BLaER1 (cell line): Measurements from ENCODE around the gene SLC17A3.

ENCODE experiments used
- H3K27ac ChIP-seq: shearing (Covaris generic); formaldehyde crosslinking; 2 replicates; pipeline ENCODE4 v1.8.1; 2022
- H3K27me3 ChIP-seq: shearing (Covaris generic); formaldehyde crosslinking; 2 replicates; pipeline ENCODE4 v1.8.1; 2022
- H3K36me3 ChIP-seq: shearing (Covaris generic); formaldehyde crosslinking; 2 replicates; pipeline ENCODE4 v1.8.1; 2022
- H3K4me1 ChIP-seq: shearing (Covaris generic); formaldehyde crosslinking; 2 replicates; pipeline ENCODE4 v1.8.1; 2022
- H3K4me2 ChIP-seq: shearing (Covaris generic); formaldehyde crosslinking; 2 replicates; pipeline ENCODE4 v1.8.1; 2022
- H3K4me3 ChIP-seq: shearing (Covaris generic); formaldehyde crosslinking; 2 replicates; pipeline ENCODE4 v1.8.1; 2022
- H3K9ac ChIP-seq: shearing (Covaris generic); formaldehyde crosslinking; 2 replicates; pipeline ENCODE4 v1.8.1; 2022
- H3K9me3 ChIP-seq: shearing (Covaris generic); formaldehyde crosslinking; 2 replicates; pipeline ENCODE4 v1.8.1; 2022
- H4K20me1 ChIP-seq: shearing (Covaris generic); formaldehyde crosslinking; 2 replicates; pipeline ENCODE4 v1.8.1; 2022
- Cebpa-rat ChIP-seq: shearing (Covaris generic); IDR thresholded peaks from 2 replicates; pipeline ENCODE4 v1.8.1; 2022

SLC17A3 gene

DNA sequence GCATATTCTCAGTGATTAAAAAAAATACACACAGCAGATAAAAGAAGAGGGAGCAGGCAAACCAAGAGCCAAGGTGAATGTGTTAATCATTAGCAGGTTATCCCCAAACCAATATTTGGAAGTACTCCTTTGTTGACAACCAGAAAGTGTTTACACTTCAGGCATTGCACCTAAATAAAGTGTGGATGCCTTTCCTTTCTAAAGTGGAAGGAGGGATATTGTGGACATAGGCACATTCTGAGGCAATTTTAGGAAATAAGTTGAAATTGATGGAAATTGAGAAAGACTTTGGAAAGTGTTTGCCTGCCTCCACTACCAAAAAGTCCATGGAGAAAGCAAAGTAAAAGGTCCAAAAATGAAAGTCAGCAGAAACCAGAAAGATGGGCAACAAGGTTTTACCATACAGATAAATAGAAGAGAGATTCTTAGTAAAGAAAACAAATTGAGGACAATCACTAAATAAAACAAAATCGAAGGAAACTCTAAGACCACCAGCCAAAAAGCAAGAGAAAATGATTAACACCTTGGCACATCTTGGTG is 33.5 kb upstream of the SLC17A3 start:
- TF ChIP-seq Cebpa-rat, result no peak
- H3K4me1 ChIP-seq, result peaks cover 6% of the 10 kb centered on the region
- H4K20me1 ChIP-seq, result no peaks in the 10 kb centered on the region
- H3K27me3 ChIP-seq, result no peaks in the 10 kb centered on the region
- H3K9me3 ChIP-seq, result no peaks in the 10 kb centered on the region
- no peak overlapping the region for H3K9ac ChIP-seq
- H3K4me2 ChIP-seq, result no peak overlapping the region
- H3K36me3 ChIP-seq, result no peaks in the 10 kb centered on the region
- H3K4me3 ChIP-seq, result no peak overlapping the region
- no peak overlapping the region for H3K27ac ChIP-seq

DNA sequence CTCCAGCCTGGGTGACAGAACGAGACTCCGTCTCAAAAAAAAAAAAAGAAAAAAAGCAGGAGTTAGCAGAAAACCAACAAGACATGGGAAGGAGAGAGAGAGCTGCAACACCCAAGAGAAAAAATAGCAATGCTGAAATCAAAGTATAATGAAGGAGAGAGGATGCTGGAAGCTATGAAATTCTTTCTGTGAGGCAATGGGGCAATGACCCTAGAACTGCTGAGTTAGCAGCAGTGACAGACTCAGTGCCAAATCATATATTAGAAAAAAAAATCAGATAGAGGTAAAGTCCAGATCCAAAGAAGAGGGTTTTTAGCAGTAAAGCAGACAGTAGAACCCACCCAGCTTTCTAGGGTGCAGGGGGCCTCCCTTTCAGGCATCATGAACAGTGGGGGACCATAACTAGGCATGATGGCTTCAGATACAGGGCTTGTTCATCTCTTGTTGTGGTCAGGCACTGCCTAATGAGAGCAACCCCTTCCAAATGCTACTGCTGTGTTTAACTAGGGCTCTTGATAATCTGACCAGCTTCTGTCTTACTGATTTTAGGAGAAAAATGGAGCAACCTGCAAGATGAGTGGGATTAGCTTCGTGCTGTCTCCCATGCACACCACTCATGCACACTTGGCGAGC is 29.5 kb upstream of the SLC17A3 start:
- no peaks in the 10 kb centered on the region for H3K9me3 ChIP-seq
- H3K36me3 ChIP-seq, result no peaks in the 10 kb centered on the region
- no peak overlapping the region for H3K27ac ChIP-seq
- H3K4me2 ChIP-seq, result no peak overlapping the region
- H4K20me1 ChIP-seq, result no peaks in the 10 kb centered on the region
- no peaks in the 10 kb centered on the region for H3K4me1 ChIP-seq
- H3K9ac ChIP-seq, result no peak overlapping the region
- H3K27me3 ChIP-seq, result no peaks in the 10 kb centered on the region
- no peak overlapping the region for H3K4me3 ChIP-seq
- TF ChIP-seq Cebpa-rat, result no peak

DNA sequence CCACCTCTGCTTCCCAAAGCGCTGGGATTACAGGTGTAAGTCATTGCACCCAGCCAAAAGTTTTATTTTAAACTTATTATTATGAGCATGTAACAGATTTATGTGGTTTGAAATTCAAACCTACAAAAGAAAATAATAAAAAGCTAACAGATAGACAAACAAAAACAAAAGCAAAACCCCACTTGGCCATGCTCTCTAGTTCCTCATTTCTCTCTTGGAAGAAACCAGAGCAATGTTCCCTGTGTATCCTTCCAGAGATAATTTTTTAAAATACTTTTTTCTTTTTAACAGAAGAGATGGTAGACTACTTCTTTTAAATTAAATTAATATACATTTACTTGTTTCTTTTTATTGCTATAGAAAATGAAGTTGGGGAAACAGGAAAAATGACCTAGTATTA is 28.0 kb upstream of the SLC17A3 start:
- H3K27me3 ChIP-seq, result no peaks in the 10 kb centered on the region
- no peaks in the 10 kb centered on the region for H3K36me3 ChIP-seq
- H3K9ac ChIP-seq, result no peak overlapping the region
- no peaks in the 10 kb centered on the region for H4K20me1 ChIP-seq
- H3K4me2 ChIP-seq, result no peak overlapping the region
- H3K9me3 ChIP-seq, result no peaks in the 10 kb centered on the region
- no peak overlapping the region for H3K27ac ChIP-seq
- TF ChIP-seq Cebpa-rat, result no peak
- no peak overlapping the region for H3K4me3 ChIP-seq
- no peaks in the 10 kb centered on the region for H3K4me1 ChIP-seq

DNA sequence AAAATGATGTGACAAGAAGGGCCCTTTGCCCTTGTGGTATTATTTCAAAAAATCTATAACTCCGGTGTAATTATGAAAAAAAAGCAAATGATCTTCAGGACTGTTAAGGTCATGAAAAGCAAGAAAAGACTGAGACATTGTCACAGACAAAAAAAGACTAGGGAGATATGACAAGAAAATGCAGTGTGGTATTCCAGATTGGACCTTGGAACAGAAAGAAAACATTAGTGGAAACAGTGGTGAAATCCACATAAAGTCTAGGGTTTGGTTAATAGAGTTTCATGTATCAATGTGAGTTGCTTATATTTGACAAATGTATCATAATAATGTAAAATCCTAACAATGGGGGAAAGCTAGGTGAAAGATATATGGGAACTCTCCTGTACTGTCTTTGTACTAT is 26.8 kb upstream of the SLC17A3 start:
- H4K20me1 ChIP-seq, result no peaks in the 10 kb centered on the region
- H3K27ac ChIP-seq, result no peak overlapping the region
- H3K27me3 ChIP-seq, result no peaks in the 10 kb centered on the region
- H3K36me3 ChIP-seq, result no peaks in the 10 kb centered on the region
- H3K9ac ChIP-seq, result no peak overlapping the region
- no peak for TF ChIP-seq Cebpa-rat
- no peaks in the 10 kb centered on the region for H3K4me1 ChIP-seq
- no peak overlapping the region for H3K4me2 ChIP-seq
- no peaks in the 10 kb centered on the region for H3K9me3 ChIP-seq
- no peak overlapping the region for H3K4me3 ChIP-seq

DNA sequence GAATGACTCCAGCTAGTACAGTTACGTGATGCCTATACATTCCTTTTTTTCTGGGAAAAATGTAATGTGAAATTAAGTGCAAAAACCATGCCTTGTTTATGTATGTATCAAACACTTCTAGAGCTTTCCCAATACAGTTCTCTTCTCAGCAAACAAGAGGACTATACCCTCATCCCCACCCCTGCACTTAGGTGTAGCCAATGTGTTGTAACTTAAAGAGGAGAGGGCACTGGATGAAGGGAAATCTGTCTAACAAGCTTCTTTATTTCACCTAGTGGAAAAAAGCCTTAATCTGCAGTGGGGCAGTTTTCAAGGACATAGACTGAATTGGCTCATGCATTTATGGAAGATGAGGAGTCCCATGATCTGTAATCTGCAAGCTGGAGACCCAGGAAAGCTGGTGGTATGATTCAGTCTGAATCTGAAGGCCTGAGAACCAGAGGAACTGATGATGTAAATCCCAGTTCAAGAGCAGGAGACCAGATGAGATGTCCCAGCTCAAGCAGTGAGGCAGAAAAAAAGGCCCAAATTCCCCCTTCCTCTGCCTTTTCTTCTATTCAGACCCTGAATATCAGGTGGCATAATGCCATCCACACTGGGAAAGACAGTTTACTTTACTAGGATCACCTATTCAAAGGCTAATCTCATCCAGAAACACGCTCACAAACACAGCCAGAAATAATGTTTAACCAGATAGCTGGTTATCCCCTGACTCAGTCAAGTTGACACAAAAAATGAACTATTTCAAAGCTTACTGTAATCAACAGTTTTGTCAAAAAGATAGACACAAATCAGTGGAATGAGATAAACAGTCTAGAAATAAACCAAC is 25.8 kb upstream of the SLC17A3 start:
- H3K9me3 ChIP-seq, result no peaks in the 10 kb centered on the region
- no peak overlapping the region for H3K27ac ChIP-seq
- H3K9ac ChIP-seq, result no peak overlapping the region
- TF ChIP-seq Cebpa-rat, result no peak
- no peaks in the 10 kb centered on the region for H4K20me1 ChIP-seq
- no peaks in the 10 kb centered on the region for H3K4me1 ChIP-seq
- H3K27me3 ChIP-seq, result no peaks in the 10 kb centered on the region
- H3K36me3 ChIP-seq, result no peaks in the 10 kb centered on the region
- H3K4me2 ChIP-seq, result no peak overlapping the region
- no peak overlapping the region for H3K4me3 ChIP-seq

GRCh38 chr6:25899123-25899522 is 25.1 kb upstream of the SLC17A3 start:
- no peaks in the 10 kb centered on the region for H3K9me3 ChIP-seq
- no peaks in the 10 kb centered on the region for H3K4me1 ChIP-seq
- H3K4me3 ChIP-seq, result no peak overlapping the region
- no peak overlapping the region for H3K4me2 ChIP-seq
- no peak for TF ChIP-seq Cebpa-rat
- H4K20me1 ChIP-seq, result no peaks in the 10 kb centered on the region
- H3K36me3 ChIP-seq, result no peaks in the 10 kb centered on the region
- no peak overlapping the region for H3K27ac ChIP-seq
- no peaks in the 10 kb centered on the region for H3K27me3 ChIP-seq
- no peak overlapping the region for H3K9ac ChIP-seq

- H3K4me2 ChIP-seq, result no peak overlapping the region
- H3K4me1 ChIP-seq, result no peaks in the 10 kb centered on the region
- no peak overlapping the region for H3K27ac ChIP-seq
- H3K27me3 ChIP-seq, result no peaks in the 10 kb centered on the region
- H3K36me3 ChIP-seq, result no peaks in the 10 kb centered on the region
- no peak overlapping the region for H3K4me3 ChIP-seq
- H4K20me1 ChIP-seq, result no peaks in the 10 kb centered on the region
- H3K9ac ChIP-seq, result no peak overlapping the region
- no peak for TF ChIP-seq Cebpa-rat
- no peaks in the 10 kb centered on the region for H3K9me3 ChIP-seq
These were observed 24.4 kb upstream of the SLC17A3 start for GRCh38 chr6:25898289-25898977.

- no peak overlapping the region for H3K27ac ChIP-seq
- H4K20me1 ChIP-seq, result no peaks in the 10 kb centered on the region
- H3K36me3 ChIP-seq, result no peaks in the 10 kb centered on the region
- H3K4me1 ChIP-seq, result no peaks in the 10 kb centered on the region
- H3K4me2 ChIP-seq, result no peak overlapping the region
- no peak for TF ChIP-seq Cebpa-rat
- H3K9me3 ChIP-seq, result no peaks in the 10 kb centered on the region
- no peak overlapping the region for H3K4me3 ChIP-seq
- no peak overlapping the region for H3K9ac ChIP-seq
- H3K27me3 ChIP-seq, result no peaks in the 10 kb centered on the region
These were observed 22.2 kb upstream of the SLC17A3 start for GRCh38 chr6:25896252-25896651.

GRCh38 chr6:25895771-25896170 is 21.7 kb upstream of the SLC17A3 start:
- no peak for TF ChIP-seq Cebpa-rat
- Histone ChIP-seq H3K27ac (no peak overlapping the region), H3K36me3 (no peaks in the 10 kb centered on the region), H3K4me2 (no peak overlapping the region), H3K9me3 (no peaks in the 10 kb centered on the region), H3K9ac (no peak overlapping the region), H4K20me1 (no peaks in the 10 kb centered on the region), H3K4me3 (no peak overlapping the region), H3K27me3 (no peaks in the 10 kb centered on the region), H3K4me1 (no peaks in the 10 kb centered on the region)

- Histone ChIP-seq H3K4me2 (no peak overlapping the region), H3K4me3 (no peak overlapping the region), H3K9ac (no peak overlapping the region), H4K20me1 (no peaks in the 10 kb centered on the region), H3K27ac (no peak overlapping the region), H3K4me1 (no peaks in the 10 kb centered on the region), H3K27me3 (no peaks in the 10 kb centered on the region), H3K36me3 (no peaks in the 10 kb centered on the region), H3K9me3 (no peaks in the 10 kb centered on the region)
- TF ChIP-seq Cebpa-rat, result no peak
These were observed 19.7 kb upstream of the SLC17A3 start for GRCh38 chr6:25893778-25894177.
